Skeletal muscle cell (primary cell): ENCODE measurements around the gene RDM1.

ENCODE experiments used
- DNase-seq: peaks from one replicate; pipeline ENCODE4 v3.0.0-alpha.2; 2010; ENCODE audit warnings: low read depth
- H3K4me3 ChIP-seq: 2 replicates; pipeline ENCODE4 v1.5.1; 2011; ENCODE audit warnings: low read depth, mild to moderate bottlenecking, control low read depth, low read length, moderate library complexity

RDM1 gene

GRCh38 chr17:35936063-35936462 lies 5.5 kb upstream of the RDM1 start:
- DNase-seq = no peak
- no peak overlapping the region for H3K4me3 ChIP-seq

GRCh38 chr17:35934760-35935159 lies 4.2 kb upstream of the RDM1 start:
- DNase-seq = no peak
- H3K4me3 ChIP-seq = no peak overlapping the region

DNA sequence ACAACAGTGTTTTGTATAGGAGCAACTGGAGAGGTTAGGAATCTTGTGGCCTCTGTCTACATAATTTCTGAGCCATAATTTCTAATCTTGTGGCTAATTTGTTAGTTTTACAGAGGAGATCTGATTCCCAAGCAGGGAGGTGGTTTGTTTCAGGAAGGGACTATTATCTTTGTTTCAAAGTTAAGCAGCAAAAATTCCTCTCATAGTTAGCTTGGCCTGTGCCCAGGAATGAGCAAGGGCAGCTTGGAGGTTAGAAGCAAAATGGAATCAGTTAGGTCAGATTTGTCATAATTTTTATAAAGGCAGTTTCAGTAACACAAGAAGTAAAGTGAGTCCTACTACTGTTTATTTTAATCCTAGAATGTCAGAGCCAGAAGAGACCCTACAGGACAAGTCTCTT lies 2.0 kb upstream of the RDM1 start:
- DNase-seq = no peak
- H3K4me3 ChIP-seq = no peak overlapping the region

GRCh38 chr17:35931794-35932425 lies 1.3 kb upstream of the RDM1 start:
- no peak for DNase-seq
- no peak overlapping the region for H3K4me3 ChIP-seq

DNA sequence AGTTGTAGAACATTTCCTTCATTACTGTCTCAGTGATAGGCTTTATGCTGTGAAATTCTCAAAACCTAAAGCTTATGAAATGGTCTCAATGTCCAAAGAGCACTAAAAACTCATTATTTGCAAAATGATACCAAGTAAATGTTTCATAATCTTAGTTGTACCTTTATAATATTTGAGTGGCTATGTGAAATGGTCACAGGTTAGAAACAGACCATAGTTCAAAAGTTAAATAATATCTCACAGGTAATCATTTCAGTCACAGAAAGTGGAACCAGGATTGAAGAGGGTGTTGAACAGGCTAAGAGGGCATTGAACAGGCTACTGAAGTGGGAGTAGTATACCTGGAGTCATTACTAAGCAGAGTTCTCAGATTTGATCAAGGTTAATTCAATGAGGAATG lies 2.9 kb downstream of the RDM1 start:
- no peak for DNase-seq
- H3K4me3 ChIP-seq = no peak overlapping the region

DNA sequence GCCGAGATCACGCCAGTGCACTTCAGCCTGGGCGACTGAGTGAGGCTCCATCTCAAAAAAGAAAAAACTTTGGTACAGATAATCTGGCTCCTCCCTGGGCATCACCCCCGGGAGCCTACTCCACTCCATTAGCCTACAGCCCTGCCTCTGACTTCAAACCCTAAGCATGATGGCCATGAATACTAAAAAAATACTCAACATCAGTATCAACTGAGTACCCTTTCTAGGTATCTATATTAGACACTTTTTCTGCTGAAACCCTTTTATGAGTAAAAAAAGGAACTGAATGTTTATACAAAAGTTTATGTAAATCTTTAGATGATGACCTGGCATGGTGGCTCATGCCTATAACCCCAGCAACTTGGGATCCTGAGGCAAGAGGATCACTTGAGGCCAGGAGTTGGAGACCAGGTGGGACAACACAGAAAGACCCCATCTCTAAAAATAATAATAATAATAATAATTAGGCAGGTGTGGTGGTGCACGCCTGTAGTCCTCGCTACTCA lies 6.9 kb downstream of the RDM1 start:
- no peak overlapping the region for H3K4me3 ChIP-seq

DNA sequence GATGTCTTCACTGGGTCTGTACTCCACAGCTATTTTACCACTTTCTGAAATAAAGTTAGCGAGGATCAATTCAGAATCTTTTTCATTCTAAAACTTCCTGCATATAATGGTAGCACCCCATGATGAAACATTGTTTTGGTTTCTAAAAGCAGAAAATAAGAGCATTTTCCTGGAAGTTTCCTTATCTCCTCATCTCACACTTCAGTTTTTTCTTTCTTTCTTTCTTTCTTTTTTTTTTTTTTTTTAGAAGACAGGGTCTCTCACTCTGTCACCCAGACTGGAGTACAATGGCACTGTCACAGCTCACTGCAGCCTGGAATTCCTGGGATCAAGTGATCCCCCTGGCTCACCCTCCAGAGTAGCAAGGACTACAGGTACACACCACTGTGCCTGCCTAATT lies 10.3 kb downstream of the RDM1 start:
- no peak overlapping the region for H3K4me3 ChIP-seq
- DNase-seq = no peak

More for the DNA sequence above, 6.9 kb downstream of the RDM1 start:
- DNase-seq = no peak

DNA sequence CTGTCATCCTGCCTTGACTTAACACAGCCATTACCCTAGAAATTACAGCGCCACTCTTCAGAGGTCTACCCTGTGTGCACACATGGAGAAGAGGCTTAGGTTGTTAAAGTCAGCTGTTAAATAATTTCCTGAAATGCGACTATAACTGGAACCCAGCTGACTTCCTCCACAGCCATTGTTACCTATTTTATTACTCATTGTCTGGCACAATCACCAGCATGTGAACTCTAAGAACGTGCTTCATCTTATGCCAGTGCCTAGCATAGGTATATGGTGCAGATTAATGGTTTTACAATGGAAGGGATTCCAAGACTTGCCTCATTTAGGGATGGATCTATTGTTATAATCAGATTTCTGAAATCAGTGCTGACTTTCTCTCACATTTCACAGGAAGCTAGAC lies 11.9 kb downstream of the RDM1 start:
- no peak overlapping the region for H3K4me3 ChIP-seq
- no peak for DNase-seq

DNA sequence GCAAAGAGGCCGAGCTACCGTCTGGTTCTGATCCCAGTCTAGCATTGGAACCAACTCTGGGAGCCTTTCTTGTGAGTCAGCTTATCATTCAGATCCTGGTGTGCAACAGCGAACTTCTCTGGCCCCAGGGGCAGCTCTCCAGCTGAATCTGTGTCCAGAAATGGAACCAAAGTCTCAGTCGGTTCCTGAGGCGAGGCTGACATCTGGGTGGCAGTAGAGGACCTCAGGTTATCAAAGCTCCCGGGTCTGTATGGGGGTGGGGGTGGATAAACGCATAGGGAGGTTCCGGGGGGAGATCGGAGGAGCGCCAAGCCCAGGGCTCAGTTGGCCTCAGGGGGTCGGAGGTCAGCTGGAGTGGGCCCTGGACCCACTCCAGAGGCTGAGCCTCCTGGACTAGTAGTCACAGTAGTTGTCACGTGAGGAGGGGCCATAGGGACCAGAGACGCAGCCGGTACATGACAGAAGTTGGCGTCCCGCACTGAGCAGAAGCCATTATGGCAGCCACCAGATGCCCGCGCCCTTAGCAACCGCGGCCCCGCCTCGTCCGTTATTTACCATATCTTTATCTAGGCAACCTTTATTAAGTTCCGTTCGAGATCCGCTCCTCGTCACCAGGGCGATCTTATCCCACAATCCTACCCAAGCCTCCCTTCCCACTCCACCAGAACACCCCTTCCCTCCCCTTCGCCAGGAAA lies 12.9 kb downstream of the RDM1 start:
- DNase-seq = no peak

DNA sequence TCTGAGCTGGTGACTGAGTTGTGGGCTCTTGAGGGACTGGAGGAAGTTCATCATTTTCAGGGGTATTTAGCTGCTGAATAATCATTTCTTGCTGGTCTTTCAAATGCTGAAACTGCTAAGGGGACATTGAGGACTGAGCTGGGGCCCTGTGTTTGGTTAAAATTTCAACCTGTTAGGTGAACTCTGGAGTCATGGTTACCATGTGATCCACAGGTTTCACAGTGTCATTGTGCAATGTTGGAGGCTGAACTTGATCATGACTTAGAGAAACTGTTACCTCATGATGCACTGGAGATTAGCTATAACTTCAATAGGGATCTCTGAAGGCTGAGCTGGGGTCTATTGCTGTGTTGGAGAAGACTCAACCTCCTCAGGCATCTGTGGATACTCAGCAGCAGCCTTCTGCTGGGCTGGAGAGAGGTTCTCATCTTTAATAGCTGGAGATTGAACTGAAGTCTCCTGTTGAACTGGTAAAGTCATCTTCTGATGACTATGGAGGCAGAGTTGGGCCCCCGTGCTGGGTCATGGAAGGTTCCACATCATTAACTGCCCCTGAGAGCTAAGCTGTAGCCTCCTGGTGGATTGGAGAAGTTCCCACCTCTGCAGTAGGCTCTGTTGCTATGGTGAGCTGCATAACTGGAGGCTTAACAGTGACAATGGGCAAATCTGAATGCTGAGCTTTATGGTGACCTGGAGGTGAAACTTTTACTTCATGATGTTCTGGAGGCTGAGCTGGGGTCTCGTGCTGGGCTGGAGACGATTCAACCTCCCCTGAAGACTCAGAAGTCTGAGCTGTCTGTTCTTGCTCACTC lies 15.2 kb downstream of the RDM1 start:
- no peak for DNase-seq
- H3K4me3 ChIP-seq = no peak overlapping the region

More for the DNA sequence above, 12.9 kb downstream of the RDM1 start:
- H3K4me3 ChIP-seq = no peak overlapping the region

- no peak for DNase-seq
- H3K4me3 ChIP-seq = no peak overlapping the region
These were observed 16.2 kb downstream of the RDM1 start for GRCh38 chr17:35914354-35914753.

GRCh38 chr17:35913609-35914008 lies 17.0 kb downstream of the RDM1 start:
- no peak for DNase-seq
- H3K4me3 ChIP-seq = no peak overlapping the region

- no peak overlapping the region for H3K4me3 ChIP-seq
- DNase-seq = no peak
These were observed 17.6 kb downstream of the RDM1 start for GRCh38 chr17:35912942-35913341.

GRCh38 chr17:35912339-35912912 lies 18.1 kb downstream of the RDM1 start:
- no peak overlapping the region for H3K4me3 ChIP-seq
- no peak for DNase-seq

- DNase-seq = no peak
- H3K4me3 ChIP-seq = no peak overlapping the region
These were observed 21.2 kb downstream of the RDM1 start for GRCh38 chr17:35909408-35909807.

GRCh38 chr17:35907691-35908090 lies 22.9 kb downstream of the RDM1 start:
- H3K4me3 ChIP-seq = no peak overlapping the region
- no peak for DNase-seq

DNA sequence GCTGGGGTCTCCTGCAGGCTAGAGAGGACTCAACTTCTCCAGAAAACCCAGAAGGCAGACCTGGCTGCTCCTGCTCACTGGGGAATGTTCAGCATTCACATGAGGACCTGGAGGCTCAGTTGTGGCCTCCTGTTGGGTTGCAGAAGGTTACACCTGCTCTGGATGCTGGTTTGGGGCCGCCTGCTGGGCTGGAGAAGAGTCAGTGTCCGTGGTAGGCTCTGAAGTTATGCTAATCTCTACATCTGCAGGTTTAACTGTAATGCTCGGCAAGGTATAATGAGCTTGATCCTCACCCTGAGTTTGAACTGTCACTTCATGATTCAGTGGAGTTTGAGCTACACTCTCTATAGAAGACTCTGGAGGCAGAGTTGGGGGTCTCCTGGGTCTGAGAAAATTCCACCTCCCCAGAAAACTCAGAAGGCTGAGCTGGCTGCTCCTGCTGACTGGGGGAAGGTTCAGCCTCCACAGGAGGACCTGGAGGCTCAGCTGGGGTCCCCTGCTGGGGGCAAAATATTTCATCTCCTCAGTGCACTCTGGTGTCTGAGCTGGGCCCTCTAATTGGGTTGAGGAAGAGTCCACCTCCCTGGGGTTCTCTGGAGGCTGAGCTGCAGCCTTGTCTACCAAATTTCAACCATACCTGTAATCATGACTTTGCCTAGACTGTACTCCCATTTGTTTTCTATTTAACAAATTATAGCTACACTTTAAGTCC lies 23.5 kb downstream of the RDM1 start:
- no peak overlapping the region for H3K4me3 ChIP-seq
- no peak for DNase-seq

GRCh38 chr17:35906191-35906925 lies 24.2 kb downstream of the RDM1 start:
- no peak overlapping the region for H3K4me3 ChIP-seq
- DNase-seq = no peak

GRCh38 chr17:35903451-35903850 lies 27.1 kb downstream of the RDM1 start:
- H3K4me3 ChIP-seq = no peak overlapping the region
- DNase-seq = no peak
